Measurements from ENCODE around the gene FAM227B. TPM values are rescaled to one million over a fixed set of nuclear protein-coding genes. Genes with fewer than 3 reads are reported as not detected.
"Not testable (repeated sequence)": the region's sequence is repeated elsewhere in the genome, so short reads cannot be mapped to it uniquely, and the experiment has no call there.

FAM227B gene
- total RNA-seq, 1 donor from 2014 or later: 2.9 TPM

DNA sequence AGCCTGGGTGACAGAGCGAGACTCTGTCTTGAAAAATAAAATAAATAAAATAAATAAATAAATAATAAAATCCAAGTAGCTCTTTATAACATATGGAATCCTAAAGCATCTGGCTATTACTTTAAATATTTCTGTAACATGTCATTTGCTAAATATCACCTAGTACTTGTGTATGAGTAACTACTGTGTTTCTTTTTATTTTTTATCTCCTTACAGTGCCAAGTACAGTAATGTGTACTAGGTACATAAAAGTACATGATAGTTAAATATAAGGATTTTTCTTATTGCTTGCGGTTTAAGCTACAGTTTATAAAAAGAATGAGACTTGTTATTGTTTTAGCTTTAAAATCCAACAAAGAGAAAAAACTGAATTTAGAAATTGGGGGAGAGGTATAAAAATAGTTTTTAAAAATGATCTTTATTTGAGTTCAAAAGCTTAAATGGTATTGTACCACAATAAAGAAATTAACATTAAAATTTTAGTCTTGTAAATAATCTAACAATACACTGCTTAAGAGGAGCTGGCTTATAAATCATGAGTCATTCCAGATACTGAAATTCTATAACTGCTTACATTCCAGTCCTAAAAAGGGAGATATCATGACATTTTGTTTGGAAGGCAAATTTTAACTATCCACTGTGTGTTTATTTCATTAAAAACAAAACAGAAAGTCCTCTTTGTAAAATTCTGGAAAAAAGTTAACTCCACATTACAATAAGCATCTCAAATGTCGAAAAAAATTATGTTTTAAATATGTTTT is 124.4 kb downstream of the FAM227B start:
- H3K36me3 ChIP-seq: no peaks in the 10 kb centered on the region
- H3K4me1 ChIP-seq: no peaks in the 10 kb centered on the region
- H3K27me3 ChIP-seq: no peaks in the 10 kb centered on the region
- intact Hi-C loops (cut with DNase I): no loop called here
- H3K9me3 ChIP-seq: no peaks in the 10 kb centered on the region
- TF ChIP-seq CTCF (IDR thresholded peaks at IDR 0.05) (no peak), POLR2AphosphoS5 (IDR thresholded peaks at IDR 0.05; ENCODE audit: insufficient read depth in 1 of 2, low read depth in 1 of 2) (no peak), POLR2A (IDR thresholded peaks at IDR 0.05) (no peak)
- no peak overlapping the region for H3K4me3 ChIP-seq
- no peak overlapping the region for H3K27ac ChIP-seq
- DNase-seq (ENCODE audit: extremely low spot score in 2 of 2): no peak

- no peaks in the 10 kb centered on the region for H3K4me1 ChIP-seq
- H3K27ac ChIP-seq: no peak overlapping the region
- no peaks in the 10 kb centered on the region for H3K27me3 ChIP-seq
- no peak for TF ChIP-seq POLR2A (IDR thresholded peaks at IDR 0.05)
- no peak for TF ChIP-seq CTCF (IDR thresholded peaks at IDR 0.05)
- TF ChIP-seq POLR2AphosphoS5 (IDR thresholded peaks at IDR 0.05; ENCODE audit: insufficient read depth in 1 of 2, low read depth in 1 of 2): no peak
- no peak for DNase-seq (ENCODE audit: extremely low spot score in 2 of 2)
- intact Hi-C loops (cut with DNase I): no loop called here
- H3K4me3 ChIP-seq: no peak overlapping the region
- no peaks in the 10 kb centered on the region for H3K36me3 ChIP-seq
- H3K9me3 ChIP-seq: no peaks in the 10 kb centered on the region
These were observed 125.8 kb downstream of the FAM227B start for GRCh38 chr15:49494842-49495241.

DNA sequence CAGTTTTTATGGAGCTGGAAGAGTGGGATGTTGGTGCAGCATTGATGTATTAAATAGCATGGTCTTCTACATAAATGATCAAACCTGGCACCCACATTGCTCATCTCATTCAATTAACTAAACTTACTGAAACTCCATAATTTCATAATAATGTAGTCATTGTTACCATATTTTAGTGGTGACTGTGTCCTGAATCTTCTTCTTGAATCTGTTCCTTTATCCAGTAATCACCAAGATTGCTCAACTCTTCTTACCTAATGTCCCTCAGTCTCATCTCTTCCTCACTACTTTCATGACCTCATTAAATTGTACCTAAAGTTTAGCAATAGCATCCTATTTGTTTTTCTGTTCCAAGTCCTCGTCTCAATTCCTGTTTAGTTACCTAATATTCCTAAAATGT is 127.8 kb downstream of the FAM227B start:
- Histone ChIP-seq H3K4me1 (no peaks in the 10 kb centered on the region), H3K27ac (no peak overlapping the region), H3K27me3 (no peaks in the 10 kb centered on the region), H3K36me3 (no peaks in the 10 kb centered on the region), H3K9me3 (no peaks in the 10 kb centered on the region), H3K4me3 (no peak overlapping the region)
- intact Hi-C loops (cut with DNase I): no loop called here
- DNase-seq (ENCODE audit: extremely low spot score in 2 of 2): no peak
- TF ChIP-seq POLR2AphosphoS5 (IDR thresholded peaks at IDR 0.05; ENCODE audit: insufficient read depth in 1 of 2, low read depth in 1 of 2) (peak in 1 of 2 donors; percentile 27), POLR2A (IDR thresholded peaks at IDR 0.05) (no peak)

DNA sequence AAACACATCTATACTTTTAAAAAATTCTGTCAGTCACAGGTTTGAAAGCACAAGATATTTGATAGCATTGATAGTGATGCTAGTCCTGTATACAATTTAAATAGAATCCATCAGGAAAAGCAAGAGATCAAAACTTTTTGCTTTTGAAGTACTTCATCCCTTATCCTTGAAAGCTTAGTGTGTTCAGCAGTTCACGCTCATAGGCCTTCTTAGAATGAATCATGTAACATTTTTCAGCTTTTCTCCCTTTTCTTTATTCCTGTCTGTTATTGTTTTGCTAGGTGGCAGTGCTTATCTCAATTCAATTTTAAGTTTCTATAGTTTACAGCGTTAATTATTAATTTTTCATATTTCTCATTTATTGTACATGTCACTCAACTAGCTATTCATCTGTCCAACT is 128.5 kb downstream of the FAM227B start:
- Histone ChIP-seq H3K9me3 (no peaks in the 10 kb centered on the region), H3K4me3 (no peak overlapping the region), H3K4me1 (no peaks in the 10 kb centered on the region), H3K27me3 (no peaks in the 10 kb centered on the region), H3K27ac (no peak overlapping the region), H3K36me3 (no peaks in the 10 kb centered on the region)
- TF ChIP-seq POLR2AphosphoS5 (IDR thresholded peaks at IDR 0.05; ENCODE audit: insufficient read depth in 1 of 2, low read depth in 1 of 2) (no peak), POLR2A (IDR thresholded peaks at IDR 0.05) (no peak), CTCF (IDR thresholded peaks at IDR 0.05) (no peak)
- DNase-seq (ENCODE audit: extremely low spot score in 2 of 2): no peak
- intact Hi-C loops (cut with DNase I): no loop called here

DNA sequence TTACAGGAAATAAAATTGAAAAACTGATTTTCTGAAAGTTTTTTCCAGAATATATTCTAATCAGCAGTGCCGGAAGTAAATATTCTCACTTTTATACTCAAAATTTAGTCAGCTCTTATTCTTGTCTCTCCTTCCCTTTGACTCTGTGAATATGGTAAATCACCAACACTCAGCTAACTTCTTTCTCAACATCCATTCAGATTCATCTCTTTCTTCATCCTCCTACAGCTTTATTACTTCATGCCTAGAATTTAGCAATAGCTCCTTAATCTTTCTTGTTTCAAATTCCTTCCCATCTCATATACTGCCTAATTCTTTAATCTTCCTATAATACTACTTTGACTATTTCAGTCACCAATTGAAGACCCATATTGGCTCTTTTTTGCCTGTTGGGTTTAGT is 129.7 kb downstream of the FAM227B start:
- Histone ChIP-seq H3K27me3 (no peaks in the 10 kb centered on the region), H3K9me3 (no peaks in the 10 kb centered on the region), H3K4me3 (no peak overlapping the region), H3K4me1 (no peaks in the 10 kb centered on the region), H3K36me3 (no peaks in the 10 kb centered on the region), H3K27ac (no peak overlapping the region)
- no peak for DNase-seq (ENCODE audit: extremely low spot score in 2 of 2)
- intact Hi-C loops (cut with DNase I): no loop called here
- no peak for TF ChIP-seq POLR2A (IDR thresholded peaks at IDR 0.05)

DNA sequence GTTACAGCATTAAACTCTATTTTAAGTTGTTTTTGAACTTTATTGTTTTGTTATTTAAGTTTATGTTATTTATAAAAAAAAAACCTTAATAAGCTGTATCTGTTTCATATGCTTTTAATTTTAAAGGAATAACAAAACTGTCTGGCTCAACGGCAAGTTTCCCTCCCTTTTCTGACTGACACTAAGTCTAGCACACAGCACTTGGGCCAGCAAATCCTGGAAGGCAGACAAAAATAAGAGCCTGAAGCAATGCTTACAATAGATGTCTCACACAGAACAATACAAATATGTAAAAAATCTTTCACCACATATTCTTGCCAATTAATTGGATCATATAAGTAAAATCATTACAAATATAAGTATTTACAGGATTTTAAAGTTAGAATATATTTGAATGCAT is 135.2 kb downstream of the FAM227B start:
- DNase-seq (ENCODE audit: extremely low spot score in 2 of 2); H3K27ac ChIP-seq; H3K4me3 ChIP-seq; H3K36me3 ChIP-seq; intact Hi-C loops (cut with DNase I); H3K4me1 ChIP-seq; H3K27me3 ChIP-seq; H3K9me3 ChIP-seq: not testable (repeated sequence)

DNA sequence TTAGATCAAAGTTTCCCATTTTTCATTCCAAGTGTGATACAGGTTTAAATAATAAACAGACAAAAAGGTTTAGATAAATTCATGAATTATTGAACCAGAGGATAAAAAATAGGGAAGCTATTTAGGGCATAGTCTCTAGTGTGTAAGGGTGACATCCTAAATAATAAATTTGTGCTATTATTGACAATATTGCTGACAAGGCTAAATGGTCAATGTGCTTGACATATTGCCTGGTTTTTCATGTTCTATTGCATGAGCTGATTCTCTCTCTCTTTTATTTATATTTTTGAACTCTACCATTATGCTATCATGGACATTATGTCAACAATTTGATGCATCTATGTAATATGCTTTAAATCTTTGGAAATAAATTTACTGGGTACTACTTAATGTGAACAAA is 141.6 kb downstream of the FAM227B start:
- H3K9me3 ChIP-seq; H3K27me3 ChIP-seq; H3K4me3 ChIP-seq; H3K4me1 ChIP-seq; intact Hi-C loops (cut with DNase I); H3K27ac ChIP-seq; DNase-seq (ENCODE audit: extremely low spot score in 2 of 2); H3K36me3 ChIP-seq: not testable (repeated sequence)

- H3K27me3 ChIP-seq; H3K9me3 ChIP-seq; intact Hi-C loops (cut with DNase I); H3K4me1 ChIP-seq; H3K27ac ChIP-seq; DNase-seq (ENCODE audit: extremely low spot score in 2 of 2); H3K36me3 ChIP-seq; H3K4me3 ChIP-seq: not testable (repeated sequence)
These were observed 142.6 kb downstream of the FAM227B start for GRCh38 chr15:49478021-49478420.

All from vagina (tissue), 2 donors.